ENCODE results near the gene ALKBH4. TPM values are rescaled to one million over a fixed set of nuclear protein-coding genes. Genes with fewer than 3 reads are reported as not detected.

Gene ALKBH4
- polyA plus RNA-seq, 1 donor (not counting 4 experiments of a cell fraction or from before 2014, with no cell fraction given): 3.1 TPM

DNA sequence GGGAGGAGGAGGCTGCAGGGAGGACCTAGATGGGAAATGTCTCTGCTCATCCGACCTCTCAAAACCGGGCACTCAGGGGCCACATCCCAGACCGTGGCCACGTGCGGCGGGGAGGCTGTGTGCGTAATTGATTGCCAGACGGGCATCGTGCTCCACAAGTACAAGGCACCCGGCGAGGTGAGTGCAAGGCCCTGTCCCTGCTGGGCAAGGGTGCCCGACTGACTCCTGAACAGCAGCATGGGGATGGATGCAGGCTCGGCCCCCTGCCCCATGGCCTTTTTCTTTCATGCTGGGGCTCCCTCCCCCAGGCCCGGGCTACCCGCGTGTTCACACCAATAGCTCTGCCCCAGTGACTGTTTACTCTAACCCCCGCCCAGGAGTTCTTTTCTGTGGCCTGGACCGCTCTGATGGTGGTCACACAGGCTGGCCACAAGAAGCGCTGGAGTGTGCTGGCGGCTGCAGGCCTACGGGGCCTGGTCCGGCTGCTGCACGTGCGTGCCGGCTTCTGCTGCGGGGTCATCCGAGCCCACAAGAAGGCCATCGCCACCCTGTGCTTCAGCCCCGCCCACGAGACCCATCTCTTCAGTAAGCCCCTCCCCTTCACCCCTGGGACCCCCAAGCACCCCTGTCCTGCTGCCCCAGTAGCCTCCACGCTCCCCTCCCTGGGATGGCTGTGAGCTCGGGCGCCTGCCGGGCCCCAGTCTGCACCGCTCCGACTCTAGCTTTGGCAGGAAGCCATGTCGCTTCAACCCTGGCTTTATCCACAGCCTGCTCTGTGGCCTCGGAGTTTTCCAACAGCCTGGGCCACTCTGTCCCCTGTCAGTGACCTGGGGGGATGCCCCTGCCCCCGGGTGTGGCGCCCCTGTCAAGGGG lies 4.1 kb upstream of the ALKBH4 start:
- Histone ChIP-seq H3K9ac (ENCODE audit: control insufficient read depth, extremely low read depth, insufficient read depth, low read length) (no peak overlapping the region), H3K36me3 (ENCODE audit: control insufficient read depth in 2 of 2, extremely low read depth in 1 of 2, insufficient read depth in 2 of 2, low read length in 2 of 2) (peaks cover 6 to 8% of the 10 kb centered on the region in 2 experiments), H3K9me1 (ENCODE audit: control insufficient read depth, extremely low read depth, insufficient read depth, low read length) (no peaks in the 10 kb centered on the region), H3K27me3 (ENCODE audit: control insufficient read depth, extremely low read depth, insufficient read depth, low read length) (no peaks in the 10 kb centered on the region), H4K20me1 (ENCODE audit: control insufficient read depth, extremely low read depth, insufficient read depth, low read length) (no peaks in the 10 kb centered on the region), H3K4me3 (ENCODE audit: control insufficient read depth in 2 of 3, extremely low read depth in 1 of 3, insufficient read depth in 2 of 3, low read depth in 1 of 3, low read length in 3 of 3) (no peak overlapping the region), H3K79me2 (ENCODE audit: control insufficient read depth, insufficient read depth, low read length) (peaks cover 13% of the 10 kb centered on the region), H3K4me2 (ENCODE audit: control insufficient read depth, extremely low read depth, insufficient read depth, low read depth, low read length) (no peak overlapping the region), H3K27ac (ENCODE audit: control insufficient read depth, insufficient read depth, low read length) (no peak overlapping the region), H3K9me3 (ENCODE audit: control insufficient read depth, low read depth, low read length) (no peaks in the 10 kb centered on the region), H2AFZ (ENCODE audit: control insufficient read depth, low read length) (no peak overlapping the region), H3K4me1 (ENCODE audit: control insufficient read depth, extremely low read depth, insufficient read depth, low read length) (peaks cover 12% of the 10 kb centered on the region)
- no peak for TF ChIP-seq EZH2 (IDR thresholded peaks at IDR 0.05; ENCODE audit: low read length)
- TF ChIP-seq, protein P1, sequence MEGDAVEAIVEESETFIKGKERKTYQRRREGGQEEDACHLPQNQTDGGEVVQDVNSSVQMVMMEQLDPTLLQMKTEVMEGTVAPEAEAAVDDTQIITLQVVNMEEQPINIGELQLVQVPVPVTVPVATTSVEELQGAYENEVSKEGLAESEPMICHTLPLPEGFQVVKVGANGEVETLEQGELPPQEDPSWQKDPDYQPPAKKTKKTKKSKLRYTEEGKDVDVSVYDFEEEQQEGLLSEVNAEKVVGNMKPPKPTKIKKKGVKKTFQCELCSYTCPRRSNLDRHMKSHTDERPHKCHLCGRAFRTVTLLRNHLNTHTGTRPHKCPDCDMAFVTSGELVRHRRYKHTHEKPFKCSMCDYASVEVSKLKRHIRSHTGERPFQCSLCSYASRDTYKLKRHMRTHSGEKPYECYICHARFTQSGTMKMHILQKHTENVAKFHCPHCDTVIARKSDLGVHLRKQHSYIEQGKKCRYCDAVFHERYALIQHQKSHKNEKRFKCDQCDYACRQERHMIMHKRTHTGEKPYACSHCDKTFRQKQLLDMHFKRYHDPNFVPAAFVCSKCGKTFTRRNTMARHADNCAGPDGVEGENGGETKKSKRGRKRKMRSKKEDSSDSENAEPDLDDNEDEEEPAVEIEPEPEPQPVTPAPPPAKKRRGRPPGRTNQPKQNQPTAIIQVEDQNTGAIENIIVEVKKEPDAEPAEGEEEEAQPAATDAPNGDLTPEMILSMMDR (optimal IDR thresholded peaks at IDR 0.05 in 1 of 3, IDR thresholded peaks at IDR 0.05 in 1 of 3, conservative IDR thresholded peaks at IDR 0.05 in 1 of 3; ENCODE audit: extremely low read depth in 1 of 3, insufficient read depth in 2 of 3, low read length in 3 of 3): no peak
- FAIRE-seq (no peak), DNase-seq (ENCODE audit: low read depth, low spot score) (no peak)
- dilution Hi-C loops (cut with MboI; ENCODE audit: extremely low pct_ligation_motif_present, low sequenced_read_pairs): no loop called here

DNA sequence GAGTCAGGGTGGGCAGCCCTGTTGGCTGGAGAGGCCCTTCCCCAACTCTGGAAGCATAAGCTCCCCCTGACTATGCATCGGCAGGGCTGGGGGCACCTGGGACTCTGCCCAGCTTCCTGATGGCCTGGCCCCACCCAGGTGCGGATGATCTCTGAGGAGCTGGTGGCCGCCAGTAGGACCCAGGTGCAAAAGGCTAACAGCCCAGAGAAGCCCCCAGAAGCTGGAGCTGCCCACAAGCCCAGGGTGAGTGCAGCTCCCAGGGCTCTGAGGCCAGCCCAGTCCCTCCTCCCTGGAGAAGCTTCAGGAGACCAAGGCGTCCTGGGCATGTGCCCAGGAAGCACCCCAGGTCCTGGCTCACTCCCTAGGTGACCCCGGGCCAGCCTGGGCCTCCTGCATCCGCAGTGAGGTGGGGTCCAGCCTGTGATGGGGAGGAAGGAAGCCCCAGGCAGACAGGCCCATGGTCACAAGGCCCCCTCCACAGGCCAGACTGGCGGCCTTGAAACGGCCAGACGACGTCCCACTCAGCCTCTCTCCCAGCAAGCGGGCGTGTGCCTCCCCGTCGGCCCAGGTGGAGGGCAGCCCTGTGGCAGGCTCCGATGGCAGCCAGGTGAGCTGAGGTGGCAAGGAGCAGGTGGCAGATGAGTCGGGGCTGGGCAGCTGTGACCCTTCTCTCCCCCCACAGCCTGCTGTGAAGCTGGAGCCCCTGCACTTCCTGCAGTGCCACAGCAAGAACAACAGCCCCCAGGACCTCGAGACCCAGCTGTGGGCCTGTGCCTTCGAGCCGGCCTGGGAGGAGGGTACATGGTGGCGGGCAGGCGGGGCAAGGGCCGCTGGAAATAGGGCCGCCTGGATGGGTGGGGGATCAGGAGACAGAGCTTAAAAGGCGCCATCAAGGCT lies 3.2 kb upstream of the ALKBH4 start:
- no peak overlapping the region for H3K4me2 ChIP-seq (ENCODE audit: control insufficient read depth, extremely low read depth, insufficient read depth, low read depth, low read length)
- H3K9ac ChIP-seq (ENCODE audit: control insufficient read depth, extremely low read depth, insufficient read depth, low read length): no peak overlapping the region
- H3K9me3 ChIP-seq (ENCODE audit: control insufficient read depth, low read depth, low read length): no peaks in the 10 kb centered on the region
- FAIRE-seq (no peak), DNase-seq (ENCODE audit: low read depth, low spot score) (no peak)
- peaks cover 5 to 8% of the 10 kb centered on the region in 2 experiments for H3K36me3 ChIP-seq (ENCODE audit: control insufficient read depth in 2 of 2, extremely low read depth in 1 of 2, insufficient read depth in 2 of 2, low read length in 2 of 2)
- H2AFZ ChIP-seq (ENCODE audit: control insufficient read depth, low read length): no peak overlapping the region
- no peak overlapping the region for H3K27ac ChIP-seq (ENCODE audit: control insufficient read depth, insufficient read depth, low read length)
- peaks cover 16% of the 10 kb centered on the region for H3K79me2 ChIP-seq (ENCODE audit: control insufficient read depth, insufficient read depth, low read length)
- no peaks in the 10 kb centered on the region for H3K9me1 ChIP-seq (ENCODE audit: control insufficient read depth, extremely low read depth, insufficient read depth, low read length)
- dilution Hi-C loops (cut with MboI; ENCODE audit: extremely low pct_ligation_motif_present, low sequenced_read_pairs): no loop called here
- H3K27me3 ChIP-seq (ENCODE audit: control insufficient read depth, extremely low read depth, insufficient read depth, low read length): no peaks in the 10 kb centered on the region
- no peak for TF ChIP-seq EZH2 (IDR thresholded peaks at IDR 0.05; ENCODE audit: low read length)
- TF ChIP-seq, protein P1 (optimal IDR thresholded peaks at IDR 0.05 in 1 of 3, IDR thresholded peaks at IDR 0.05 in 1 of 3, conservative IDR thresholded peaks at IDR 0.05 in 1 of 3; ENCODE audit: extremely low read depth in 1 of 3, insufficient read depth in 2 of 3, low read length in 3 of 3): no peak
- no peak overlapping the region for H3K4me3 ChIP-seq (ENCODE audit: control insufficient read depth in 2 of 3, extremely low read depth in 1 of 3, insufficient read depth in 2 of 3, low read depth in 1 of 3, low read length in 3 of 3)
- H4K20me1 ChIP-seq (ENCODE audit: control insufficient read depth, extremely low read depth, insufficient read depth, low read length): no peaks in the 10 kb centered on the region
- peaks cover 14% of the 10 kb centered on the region for H3K4me1 ChIP-seq (ENCODE audit: control insufficient read depth, extremely low read depth, insufficient read depth, low read length)
